ENCODE results near the gene PLXNA2.

DNA sequence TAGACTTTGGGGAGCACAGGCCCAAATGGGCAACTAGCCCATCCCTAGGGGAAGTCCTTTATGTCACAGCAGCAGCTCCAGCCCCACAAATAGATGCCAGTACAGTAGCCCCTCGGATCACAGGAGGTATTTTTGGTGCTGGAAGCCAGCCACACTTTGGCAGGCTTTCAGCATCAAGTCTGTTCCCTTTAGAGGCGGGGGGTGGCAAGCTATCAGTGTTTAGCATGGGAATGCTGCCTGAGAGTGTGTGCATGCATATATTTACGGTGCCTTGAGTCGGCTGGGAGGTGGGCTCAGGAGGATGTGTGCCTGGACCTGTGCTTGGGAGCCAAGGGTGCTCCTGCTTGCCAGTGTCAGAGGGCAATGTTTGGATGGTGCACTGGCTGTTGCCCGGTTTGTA is 3.5 kb upstream of the PLXNA2 start:
- TF ChIP-seq, protein P1, sequence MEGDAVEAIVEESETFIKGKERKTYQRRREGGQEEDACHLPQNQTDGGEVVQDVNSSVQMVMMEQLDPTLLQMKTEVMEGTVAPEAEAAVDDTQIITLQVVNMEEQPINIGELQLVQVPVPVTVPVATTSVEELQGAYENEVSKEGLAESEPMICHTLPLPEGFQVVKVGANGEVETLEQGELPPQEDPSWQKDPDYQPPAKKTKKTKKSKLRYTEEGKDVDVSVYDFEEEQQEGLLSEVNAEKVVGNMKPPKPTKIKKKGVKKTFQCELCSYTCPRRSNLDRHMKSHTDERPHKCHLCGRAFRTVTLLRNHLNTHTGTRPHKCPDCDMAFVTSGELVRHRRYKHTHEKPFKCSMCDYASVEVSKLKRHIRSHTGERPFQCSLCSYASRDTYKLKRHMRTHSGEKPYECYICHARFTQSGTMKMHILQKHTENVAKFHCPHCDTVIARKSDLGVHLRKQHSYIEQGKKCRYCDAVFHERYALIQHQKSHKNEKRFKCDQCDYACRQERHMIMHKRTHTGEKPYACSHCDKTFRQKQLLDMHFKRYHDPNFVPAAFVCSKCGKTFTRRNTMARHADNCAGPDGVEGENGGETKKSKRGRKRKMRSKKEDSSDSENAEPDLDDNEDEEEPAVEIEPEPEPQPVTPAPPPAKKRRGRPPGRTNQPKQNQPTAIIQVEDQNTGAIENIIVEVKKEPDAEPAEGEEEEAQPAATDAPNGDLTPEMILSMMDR (IDR thresholded peaks at IDR 0.05), result no peak
- TF ChIP-seq POLR2A (IDR thresholded peaks at IDR 0.05), result no peak

All from body of pancreas (tissue), 4 donors.